GM21381 (cell line): Measurements from ENCODE around the gene EVA1C.
"Not testable (repeated sequence)": the region's sequence is repeated elsewhere in the genome, so short reads cannot be mapped to it uniquely, and the experiment has no call there.

ENCODE experiments used
- ATAC-seq: cut with Tn5 transposase; IDR thresholded peaks from one replicate; pipeline ENCODE4 v1.9.1; 2021; ENCODE audit warnings: mild to moderate bottlenecking, moderate library complexity; ENCODE audit not compliant: unreplicated experiment

Gene EVA1C

GRCh38 chr21:32459972-32460371, 47.5 kb downstream of the EVA1C start:
- no peak for ATAC-seq

GRCh38 chr21:32461503-32461902, 49.0 kb downstream of the EVA1C start:
- no peak for ATAC-seq

GRCh38 chr21:32462564-32462963, 50.1 kb downstream of the EVA1C start:
- not testable (repeated sequence) for ATAC-seq

GRCh38 chr21:32463367-32463766, 50.9 kb downstream of the EVA1C start:
- ATAC-seq, result no peak

- ATAC-seq, result no peak
Measured at GRCh38 chr21:32463889-32464300, 51.4 kb downstream of the EVA1C start.

GRCh38 chr21:32467291-32467690, 54.8 kb downstream of the EVA1C start:
- ATAC-seq, result no peak

GRCh38 chr21:32468681-32469111, 56.2 kb downstream of the EVA1C start:
- ATAC-seq, result no peak

- no peak for ATAC-seq
Measured at GRCh38 chr21:32469628-32470027, 57.1 kb downstream of the EVA1C start.

GRCh38 chr21:32470206-32470605, 57.7 kb downstream of the EVA1C start:
- no peak for ATAC-seq

GRCh38 chr21:32472890-32473765, 60.6 kb downstream of the EVA1C start:
- ATAC-seq, result no peak

GRCh38 chr21:32474179-32475059, 61.9 kb downstream of the EVA1C start:
- no peak for ATAC-seq

- no peak for ATAC-seq
Measured at GRCh38 chr21:32475162-32475812, 62.8 kb downstream of the EVA1C start.

- ATAC-seq, result no peak
Measured at GRCh38 chr21:32476661-32477423, 64.3 kb downstream of the EVA1C start.

- no peak for ATAC-seq
Measured at GRCh38 chr21:32477424-32477745, 64.9 kb downstream of the EVA1C start.

GRCh38 chr21:32481875-32482408, 69.4 kb downstream of the EVA1C start:
- no peak for ATAC-seq

- ATAC-seq, result no peak
Measured at GRCh38 chr21:32482565-32483292, 70.2 kb downstream of the EVA1C start.

- ATAC-seq, result no peak
Measured at GRCh38 chr21:32483293-32483595, 70.7 kb downstream of the EVA1C start.

- ATAC-seq, result no peak
Measured at GRCh38 chr21:32484706-32485380, 72.3 kb downstream of the EVA1C start.

- ATAC-seq, result no peak
Measured at GRCh38 chr21:32492376-32492775, 79.9 kb downstream of the EVA1C start.
